HEK293T (cell line): ENCODE results near the gene UVRAG.
"Not testable (repeated sequence)": the region's sequence is repeated elsewhere in the genome, so short reads cannot be mapped to it uniquely, and the experiment has no call there.

Source experiments
- CTCF ChIA-PET: fragments of 350-600 bp; formaldehyde crosslinking; extraction: SDS; loops from one replicate; lab custom pipeline; 2021; ENCODE audit warnings: antibody characterized with exemption, inconsistent platforms; lab: Yijun Ruan, JAX
- POLR2A ChIA-PET: fragments of 350-600 bp; formaldehyde crosslinking; extraction: SDS; loops from one replicate; lab custom pipeline; 2020; ENCODE audit warnings: antibody characterized with exemption, inconsistent platforms; lab: Yijun Ruan, JAX
- DNase-seq: peaks from one replicate; pipeline ENCODE4 v3.0.0; 2012; ENCODE audit warnings: mixed read lengths; ENCODE audit errors: extremely low spot score
- ARNT ChIP-seq: fragments of 450-650 bp; IDR thresholded peaks from 2 replicates; pipeline ENCODE4 v1.6.1; 2017; ENCODE audit warnings: mild to moderate bottlenecking
- BHLHE40 ChIP-seq: fragments of 450-650 bp; IDR thresholded peaks from 2 replicates; pipeline ENCODE4 v1.6.1; 2016; ENCODE audit warnings: mild to moderate bottlenecking, moderate library complexity, borderline replicate concordance
- CTBP1 ChIP-seq: fragments of 450-650 bp; IDR thresholded peaks from 2 replicates; pipeline ENCODE4 v1.6.1; 2016; ENCODE audit warnings: borderline replicate concordance
- ELF4 ChIP-seq: fragments of 450-650 bp; IDR thresholded peaks from 2 replicates; pipeline ENCODE4 v1.6.1; 2017; ENCODE audit warnings: antibody characterized with exemption
- FOXA1 ChIP-seq: fragments of 450-650 bp; IDR thresholded peaks from 2 replicates; pipeline ENCODE4 v1.6.1; 2016; ENCODE audit warnings: mild to moderate bottlenecking
- FOXK2 ChIP-seq: fragments of 450-650 bp; IDR thresholded peaks from 2 replicates; pipeline ENCODE4 v1.6.1; 2016; ENCODE audit warnings: mild to moderate bottlenecking
- FOXM1 ChIP-seq: fragments of 450-650 bp; IDR thresholded peaks from 2 replicates; pipeline ENCODE4 v1.6.1; 2017; ENCODE audit warnings: mild to moderate bottlenecking, borderline replicate concordance
- HDGF ChIP-seq: fragments of 450-650 bp; IDR thresholded peaks from 2 replicates; pipeline ENCODE4 v1.6.1; 2017; ENCODE audit warnings: antibody characterized with exemption, borderline replicate concordance
- L3MBTL2 ChIP-seq: fragments of 450-650 bp; conservative IDR thresholded peaks from 2 replicates; pipeline ENCODE4 v1.6.1; 2016; ENCODE audit warnings: mild to moderate bottlenecking
- LEF1 ChIP-seq: fragments of 450-650 bp; IDR thresholded peaks from 2 replicates; pipeline ENCODE4 v1.6.1; 2017; ENCODE audit warnings: mild to moderate bottlenecking, borderline replicate concordance
- NFRKB ChIP-seq: fragments of 450-650 bp; IDR thresholded peaks from 2 replicates; pipeline ENCODE4 v1.6.1; 2016; ENCODE audit warnings: mild to moderate bottlenecking, moderate library complexity
- SP1 ChIP-seq: fragments of 450-650 bp; IDR thresholded peaks from 2 replicates; pipeline ENCODE4 v1.6.1; 2017
- SUZ12 ChIP-seq: fragments of 450-650 bp; IDR thresholded peaks from 2 replicates; pipeline ENCODE4 v1.6.1; 2016; ENCODE audit warnings: mild to moderate bottlenecking
- TARDBP ChIP-seq: fragments of 450-650 bp; IDR thresholded peaks from 2 replicates; pipeline ENCODE4 v1.6.1; 2016
- ZNF384 ChIP-seq: fragments of 450-650 bp; IDR thresholded peaks from 2 replicates; pipeline ENCODE4 v1.6.1; 2016
- TF ChIP-seq, protein P1 (sequence below): fragments of 450-650 bp; IDR thresholded peaks from 2 replicates; pipeline ENCODE4 v1.6.1; 2016

Gene UVRAG

DNA sequence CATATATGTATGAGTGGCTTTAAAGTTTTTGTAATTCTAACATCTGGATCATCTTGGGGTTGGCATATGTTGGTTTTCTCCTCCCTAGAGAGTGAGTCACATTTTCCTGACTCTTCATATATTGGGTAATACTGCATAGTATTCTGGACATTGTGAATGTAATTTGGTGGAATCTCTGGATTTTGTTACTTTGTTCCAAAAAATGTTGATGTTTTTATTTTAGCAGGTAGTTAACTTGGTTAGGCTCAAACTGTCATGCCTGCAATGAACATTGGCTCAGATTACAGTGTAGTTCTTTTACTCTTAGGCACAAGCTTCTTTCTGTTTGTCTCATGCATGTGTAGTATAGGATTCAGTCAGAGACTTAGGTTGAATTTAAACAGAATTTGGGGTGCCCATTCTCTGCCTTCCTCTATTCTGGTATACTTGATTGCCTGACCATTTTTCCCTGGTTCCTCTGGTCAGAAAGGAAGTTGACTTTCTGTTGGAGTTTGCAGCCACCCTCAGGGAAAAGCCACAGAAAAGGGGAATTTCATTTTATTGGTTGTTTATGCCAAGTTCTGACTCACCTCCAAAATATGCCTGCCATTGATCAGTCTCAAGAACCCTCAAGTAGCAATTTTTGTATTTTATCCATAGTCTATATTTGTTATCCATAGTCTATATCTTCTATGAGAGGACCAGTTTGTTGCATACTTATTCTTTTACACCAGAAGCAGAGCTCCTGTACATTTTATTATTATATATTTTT lies 151.7 kb downstream of the UVRAG start:
- POLR2A ChIA-PET = no interaction called here
- no peak for DNase-seq
- TF ChIP-seq SP1 = no peak
- TF ChIP-seq, protein P1, sequence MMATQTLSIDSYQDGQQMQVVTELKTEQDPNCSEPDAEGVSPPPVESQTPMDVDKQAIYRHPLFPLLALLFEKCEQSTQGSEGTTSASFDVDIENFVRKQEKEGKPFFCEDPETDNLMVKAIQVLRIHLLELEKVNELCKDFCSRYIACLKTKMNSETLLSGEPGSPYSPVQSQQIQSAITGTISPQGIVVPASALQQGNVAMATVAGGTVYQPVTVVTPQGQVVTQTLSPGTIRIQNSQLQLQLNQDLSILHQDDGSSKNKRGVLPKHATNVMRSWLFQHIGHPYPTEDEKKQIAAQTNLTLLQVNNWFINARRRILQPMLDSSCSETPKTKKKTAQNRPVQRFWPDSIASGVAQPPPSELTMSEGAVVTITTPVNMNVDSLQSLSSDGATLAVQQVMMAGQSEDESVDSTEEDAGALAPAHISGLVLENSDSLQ = no peak
- no peak for TF ChIP-seq L3MBTL2
- TF ChIP-seq FOXA1 = no peak
- TF ChIP-seq ELF4 = no peak
- no peak for TF ChIP-seq SUZ12
- CTCF ChIA-PET = interaction anchor here (0.6 kb wide), 1 partner anchor 469 kb away, joined by 3 read pairs; no protein-coding TSS in a partner anchor

DNA sequence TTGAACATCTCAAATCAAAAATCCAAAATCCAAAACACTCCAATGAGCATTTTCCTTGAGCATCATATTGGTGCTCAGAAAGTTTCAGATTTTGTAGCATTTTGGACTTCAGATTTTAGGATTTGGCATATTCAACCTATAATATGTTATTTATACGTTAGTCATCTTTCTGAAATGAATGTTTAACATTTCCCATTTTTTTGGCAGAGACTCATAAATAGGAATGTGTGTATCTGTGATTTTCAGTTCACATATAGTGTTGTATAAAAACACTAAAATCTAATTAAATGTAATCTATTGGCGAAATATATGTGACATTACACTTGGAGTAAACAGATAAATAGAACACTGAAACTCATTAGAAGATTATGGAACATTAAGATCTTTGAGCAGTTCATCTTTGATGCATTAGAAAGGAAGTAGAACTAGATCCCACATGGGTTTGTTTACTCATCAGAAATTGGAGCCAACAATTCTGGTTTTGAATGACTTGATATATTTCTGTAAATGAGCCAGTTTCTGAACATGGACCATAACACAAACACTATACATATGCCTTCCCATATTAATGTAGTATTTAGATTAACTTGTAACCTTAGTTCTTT lies 153.1 kb downstream of the UVRAG start:
- ChIA-PET POLR2A (no interaction called here), CTCF (no interaction called here)
- TF ChIP-seq LEF1 (no peak), SP1 (no peak), BHLHE40 (no peak), FOXA1 (no peak), ELF4 (no peak), ARNT (no peak), L3MBTL2 (no peak), HDGF (no peak), FOXM1 (no peak)
- DNase-seq = no peak

DNA sequence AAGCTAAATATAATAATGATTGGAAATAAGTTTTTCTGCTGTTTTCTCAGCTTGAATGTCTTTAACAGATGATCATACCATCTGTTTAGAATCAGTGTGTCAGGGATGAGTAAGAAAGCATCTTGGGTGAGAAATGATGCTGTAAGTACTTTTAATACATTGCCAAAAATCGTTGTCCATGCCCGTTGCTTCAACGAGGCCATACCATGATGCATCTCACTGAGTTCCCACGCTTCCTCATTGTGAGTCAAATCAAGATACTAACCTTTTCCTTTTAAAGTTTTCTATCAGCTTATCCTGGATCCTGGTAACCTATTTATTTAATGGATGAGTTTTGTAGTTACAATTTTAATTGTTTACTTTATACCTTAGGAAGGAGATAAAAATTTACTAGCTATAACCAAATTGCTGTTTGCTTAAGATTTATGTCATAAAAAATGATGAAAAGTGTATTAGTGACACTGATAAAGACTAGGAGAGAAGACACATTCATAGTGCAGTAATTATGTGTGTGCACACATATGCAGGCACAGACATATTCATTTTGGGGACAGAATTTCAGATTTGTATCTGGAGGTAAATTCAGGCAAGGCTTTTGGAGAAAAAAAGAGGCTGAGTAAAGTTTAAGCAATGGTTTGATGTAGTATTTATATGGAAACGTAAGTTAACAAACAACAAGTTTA lies 154.8 kb downstream of the UVRAG start:
- TF ChIP-seq, protein P1 = no peak
- TF ChIP-seq CTBP1 = no peak
- TF ChIP-seq SP1 = no peak
- no peak for TF ChIP-seq NFRKB
- no peak for TF ChIP-seq L3MBTL2
- no peak for TF ChIP-seq FOXA1
- no peak for TF ChIP-seq FOXK2
- TF ChIP-seq ZNF384 = no peak
- TF ChIP-seq FOXM1 = no peak
- no peak for TF ChIP-seq TARDBP
- no peak for DNase-seq
- CTCF ChIA-PET = no interaction called here

DNA sequence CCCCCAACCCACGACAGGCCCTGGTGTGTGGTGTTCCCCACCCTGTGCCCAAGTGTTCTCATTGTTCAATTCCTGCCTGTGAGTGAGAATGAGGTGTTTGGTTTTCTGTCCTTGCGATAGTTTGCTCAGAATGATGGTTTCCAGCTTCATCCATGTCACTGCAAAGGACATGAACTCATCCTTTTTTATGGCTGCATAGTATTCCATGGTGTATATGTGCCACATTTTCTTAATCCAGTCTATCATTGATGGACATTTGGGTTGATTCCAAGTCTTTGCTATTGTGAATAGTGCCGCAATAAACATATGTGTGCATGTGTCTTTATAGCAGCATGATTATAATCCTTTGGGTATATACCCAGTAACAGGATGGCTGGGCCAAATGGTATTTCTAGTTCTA lies 158.7 kb downstream of the UVRAG start:
- POLR2A ChIA-PET, CTCF ChIA-PET: not testable (repeated sequence)

More for the DNA sequence above, 154.8 kb downstream of the UVRAG start:
- POLR2A ChIA-PET = no interaction called here

DNA sequence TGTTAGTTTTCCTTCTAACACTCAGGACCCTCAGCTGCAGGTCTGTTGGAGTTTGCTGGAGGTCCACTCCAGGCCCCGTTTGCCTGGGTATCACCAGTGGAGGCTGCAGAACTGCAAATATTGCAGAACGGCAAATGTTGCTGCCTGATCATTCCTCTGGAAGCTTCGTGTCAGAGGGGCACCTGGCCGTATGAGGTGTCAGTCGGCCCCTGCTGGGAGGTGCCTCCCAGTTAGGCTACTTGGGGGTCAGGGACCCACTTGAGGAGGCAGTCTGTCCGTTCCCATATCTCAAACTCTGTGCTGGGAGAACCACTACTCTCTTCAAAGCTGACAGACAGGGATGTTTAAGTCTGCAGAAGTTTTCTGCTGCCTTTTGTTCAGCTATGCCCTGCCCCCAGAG lies 164.1 kb downstream of the UVRAG start:
- DNase-seq, CTCF ChIA-PET: not testable (repeated sequence)
- POLR2A ChIA-PET = interaction anchor here (0.6 kb wide), 2 partner anchors 18 to 39 kb away, joined by 3 read pairs; no protein-coding TSS in a partner anchor

More for the DNA sequence above, 158.7 kb downstream of the UVRAG start:
- not testable (repeated sequence) for DNase-seq

DNA sequence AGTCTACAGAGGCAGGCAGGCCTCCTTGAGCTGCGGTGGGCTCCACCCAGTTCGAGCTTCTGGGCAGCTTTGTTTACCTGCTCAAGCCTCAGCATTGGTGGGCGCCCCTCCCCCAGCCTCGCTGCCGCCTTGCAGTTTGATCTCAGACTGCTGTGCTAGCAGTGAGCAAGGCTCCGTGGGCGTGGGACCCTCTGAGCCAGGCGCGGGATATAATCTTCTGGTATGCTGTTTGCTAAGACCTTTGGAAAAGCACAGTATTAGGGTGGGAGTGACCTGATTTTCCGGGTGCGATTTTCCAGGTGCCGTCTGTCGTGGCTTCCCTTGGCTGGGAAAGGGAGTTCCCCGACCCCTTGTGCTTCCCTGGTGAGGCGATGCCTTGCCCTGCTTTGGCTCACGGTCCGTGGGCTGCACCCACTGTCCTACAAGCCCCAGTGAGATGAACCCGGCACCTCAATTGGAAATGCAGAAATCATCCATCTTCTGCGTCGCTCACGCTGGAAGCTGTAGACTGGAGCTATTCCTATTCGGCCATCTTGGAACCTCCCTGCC lies 164.5 kb downstream of the UVRAG start:
- not testable (repeated sequence) for DNase-seq
- ChIA-PET CTCF (interaction anchor here (0.7 kb wide), 1 partner anchor 327 kb away, joined by 3 read pairs; no protein-coding TSS in a partner anchor), POLR2A (interaction anchor here (0.6 to 0.7 kb wide), 2 partner anchors 16 to 18 kb away, joined by 3 read pairs; no protein-coding TSS in a partner anchor)

DNA sequence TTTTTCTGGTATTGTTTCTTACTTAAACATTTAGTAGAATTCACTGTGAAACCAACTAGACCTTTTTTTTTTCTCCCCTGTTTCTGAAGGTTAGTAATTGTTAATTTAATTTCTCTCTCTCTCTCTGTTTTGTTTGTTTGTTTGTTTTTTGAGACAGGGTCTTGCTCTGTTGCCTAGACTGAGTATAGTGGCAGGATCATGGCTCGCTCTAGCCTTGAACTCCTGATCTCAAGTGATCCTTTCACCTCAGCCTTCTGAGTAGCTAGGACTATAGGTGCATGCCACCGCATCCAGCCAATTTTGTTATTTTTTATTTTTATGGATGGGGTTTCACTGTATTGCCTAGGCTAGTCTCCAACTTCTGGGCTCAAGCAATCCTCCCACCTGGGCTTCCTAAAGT lies 165.0 kb downstream of the UVRAG start:
- no peak for DNase-seq
- CTCF ChIA-PET = interaction anchor here (0.7 kb wide), 1 partner anchor 327 kb away, joined by 3 read pairs; no protein-coding TSS in a partner anchor
- POLR2A ChIA-PET = interaction anchor here (0.7 kb wide), 1 partner anchor 17 kb away, joined by 3 read pairs; no protein-coding TSS in a partner anchor
- TF ChIP-seq, protein P1 = no peak
- TF ChIP-seq FOXK2 = no peak
- no peak for TF ChIP-seq FOXM1
- TF ChIP-seq ARNT = no peak
- TF ChIP-seq ZNF384 = no peak
- TF ChIP-seq SUZ12 = no peak
- TF ChIP-seq CTBP1 = no peak
- TF ChIP-seq LEF1 = no peak
- TF ChIP-seq ELF4 = no peak
- no peak for TF ChIP-seq L3MBTL2
- no peak for TF ChIP-seq FOXA1
- no peak for TF ChIP-seq SP1
- TF ChIP-seq NFRKB = no peak
- TF ChIP-seq TARDBP = no peak
- TF ChIP-seq BHLHE40 = no peak
- TF ChIP-seq HDGF = no peak
